HG02840 (cell line): ENCODE measurements around the gene ZSCAN5C.
"Not testable (repeated sequence)": the region's sequence is repeated elsewhere in the genome, so short reads cannot be mapped to it uniquely, and the experiment has no call there.

ENCODE experiments used
- ATAC-seq: cut with Tn5 transposase; IDR thresholded peaks from one replicate; pipeline ENCODE4 v1.9.1; 2021; ENCODE audit warnings: mild to moderate bottlenecking, moderate library complexity, moderate number of reproducible peaks; ENCODE audit not compliant: unreplicated experiment, low FRiP score

Gene ZSCAN5C, protein sequence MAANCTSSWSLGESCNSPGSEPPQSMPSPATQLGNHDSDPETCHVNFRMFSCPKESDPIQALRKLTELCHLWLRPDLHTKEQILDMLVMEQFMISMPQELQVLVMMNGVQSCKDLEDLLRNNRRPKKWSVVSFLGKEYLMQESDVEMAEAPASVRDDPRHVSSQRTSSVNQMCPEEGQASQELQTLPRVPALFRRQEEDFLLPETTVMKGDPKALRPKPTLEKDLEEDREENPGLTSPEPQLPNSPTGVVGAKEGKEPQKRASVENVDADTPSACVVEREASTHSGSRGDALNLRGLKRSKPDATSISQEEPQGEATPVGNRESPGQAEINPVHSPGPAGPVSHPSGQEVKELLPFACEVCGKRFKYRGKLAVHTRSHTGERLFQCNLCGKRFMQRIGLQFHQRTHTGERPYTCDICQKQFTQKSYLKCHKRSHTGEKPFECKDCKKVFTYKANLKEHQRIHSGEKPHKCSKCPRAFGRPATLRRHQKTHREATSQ

DNA sequence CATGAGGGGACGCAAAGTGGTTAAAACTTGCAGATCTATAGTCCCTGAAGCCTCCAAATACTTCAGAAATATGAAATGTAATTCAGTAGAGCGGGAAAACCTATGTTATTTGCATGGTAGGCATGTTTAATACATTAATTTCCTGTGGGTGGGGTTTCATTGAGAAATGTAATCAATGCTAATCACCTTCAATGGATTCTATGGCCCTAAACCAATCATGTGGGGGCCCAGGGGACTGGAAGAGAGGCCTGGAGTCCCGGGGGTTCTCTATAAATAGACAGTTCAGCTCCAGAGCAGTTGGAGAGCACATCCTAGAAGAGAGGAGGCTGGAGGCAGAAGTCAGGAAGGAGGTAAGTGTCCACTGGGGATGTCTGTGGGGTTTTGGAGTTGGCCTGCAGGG is at the start of gene ZSCAN5C:
Gene ZSCAN5C, plus strand, starts transcription at position 301 of the 400 bp plus-strand sequence. CDS start 3,641 bp downstream, outside the sequence.
- no peak for ATAC-seq

DNA sequence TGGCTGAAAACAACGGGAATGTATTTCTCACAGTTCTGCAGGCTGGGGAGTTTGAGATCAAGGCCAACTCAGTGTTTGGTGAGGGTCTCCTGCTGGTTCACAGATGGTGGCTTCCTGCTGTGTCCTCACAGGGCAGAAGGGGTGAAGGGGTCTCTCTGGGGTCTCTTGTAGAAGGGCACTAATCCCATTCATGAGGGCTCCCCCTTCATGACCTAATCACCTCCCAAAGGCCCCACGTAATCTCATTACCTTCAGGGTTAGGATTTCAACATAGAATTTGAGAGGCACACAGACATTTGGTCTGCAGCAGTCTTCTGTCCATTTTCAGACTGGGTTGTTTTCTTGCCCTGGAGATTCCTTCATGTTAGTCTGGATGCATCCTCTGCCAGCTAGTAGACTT is 49.4 kb upstream of the ZSCAN5C start:
- ATAC-seq: no peak

DNA sequence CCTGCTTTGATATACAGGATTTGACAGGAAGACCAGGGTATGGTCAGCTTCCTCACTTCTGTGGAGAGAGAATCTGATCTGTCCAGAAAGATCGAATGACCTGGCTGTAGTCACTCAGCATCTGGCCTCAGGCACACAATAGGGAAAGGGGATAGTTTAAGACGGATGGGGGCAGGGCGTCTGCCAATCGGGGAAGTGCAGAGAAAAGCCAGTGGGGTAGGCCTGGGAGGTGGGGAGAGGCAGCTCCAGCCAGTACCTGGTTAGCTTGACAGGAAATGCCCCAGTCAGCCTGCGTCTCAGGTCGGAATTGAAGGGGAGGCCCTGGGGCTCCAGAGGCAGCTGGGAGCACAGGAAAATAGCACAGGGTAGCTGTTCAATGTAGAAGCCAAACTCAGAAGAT is 48.6 kb upstream of the ZSCAN5C start:
- no peak for ATAC-seq

DNA sequence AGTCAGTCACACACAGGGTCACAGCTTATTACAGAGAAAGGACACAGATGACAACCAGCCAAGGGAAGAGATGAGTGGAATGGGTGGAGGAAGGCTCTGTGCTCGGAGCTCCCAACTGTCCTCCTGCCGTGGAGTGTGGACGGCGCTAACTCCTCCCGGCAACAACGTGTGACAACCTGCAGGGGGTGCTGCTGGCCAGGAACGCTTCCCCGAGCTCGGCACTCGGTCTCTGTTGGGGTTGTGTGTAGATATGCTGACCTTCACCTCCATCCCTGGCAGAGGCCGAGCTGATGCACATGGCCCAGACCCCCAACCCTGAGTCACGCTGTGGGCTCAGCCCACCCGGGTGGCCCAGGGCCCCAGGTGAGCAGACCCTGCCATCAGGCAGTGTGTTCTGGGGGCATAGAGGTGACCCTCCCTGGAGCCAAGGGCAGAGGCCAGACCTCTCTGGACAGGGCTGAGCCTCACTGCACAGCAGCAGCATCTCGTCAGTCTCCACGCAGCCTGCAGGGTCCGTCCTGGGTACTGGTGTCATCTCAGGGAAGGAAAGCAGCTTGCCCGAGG is 46.9 kb upstream of the ZSCAN5C start:
- no peak for ATAC-seq

DNA sequence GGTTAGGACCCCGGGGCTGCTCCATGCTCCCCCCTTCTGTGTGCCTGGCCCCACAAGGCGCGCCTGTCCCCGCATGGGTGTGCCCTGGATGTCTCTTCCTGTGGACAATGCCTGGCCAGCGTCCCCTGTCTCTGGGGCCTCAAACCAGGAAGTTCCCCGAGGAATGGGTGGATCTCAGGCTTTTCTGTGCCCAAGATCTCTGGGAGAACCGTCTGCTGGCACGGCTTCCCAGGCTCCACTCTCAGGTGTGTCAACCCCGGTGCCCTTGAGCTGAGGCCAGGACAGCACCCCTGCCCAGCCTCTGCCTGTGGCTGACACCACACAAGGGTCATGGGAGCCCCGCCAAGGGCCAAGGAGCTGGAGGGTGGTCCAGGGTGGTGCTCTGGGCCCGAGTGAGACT is 45.3 kb upstream of the ZSCAN5C start:
- no peak for ATAC-seq

DNA sequence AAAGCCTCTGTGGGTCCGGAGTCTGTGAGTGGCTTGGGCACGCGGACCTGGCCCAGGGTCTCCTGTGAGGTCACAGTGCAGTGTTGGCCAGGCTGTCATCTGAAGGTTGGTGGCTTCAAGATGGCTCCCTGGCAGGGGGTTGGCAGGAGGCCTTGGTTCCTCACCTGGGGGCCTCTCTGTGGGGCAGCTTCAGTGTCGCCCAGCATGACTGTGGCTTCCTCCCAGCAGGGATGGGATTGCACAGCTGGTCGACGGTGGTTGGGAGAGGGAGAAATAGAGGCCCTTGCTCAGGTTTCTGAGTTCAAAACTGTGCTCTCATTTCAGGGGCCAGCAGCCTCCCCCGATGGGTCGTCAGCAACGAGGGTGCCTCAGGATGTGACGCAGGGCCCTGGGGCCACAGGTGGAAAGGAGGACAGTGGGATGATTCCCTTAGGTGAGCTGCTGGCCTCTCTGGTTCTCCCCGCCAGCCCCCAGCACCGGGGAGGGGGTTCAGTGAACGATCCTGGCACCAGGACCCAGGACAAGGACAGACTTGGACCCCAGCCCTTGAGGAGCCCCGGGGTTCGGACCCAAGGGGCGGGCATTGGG is 43.8 kb upstream of the ZSCAN5C start:
- no peak for ATAC-seq

DNA sequence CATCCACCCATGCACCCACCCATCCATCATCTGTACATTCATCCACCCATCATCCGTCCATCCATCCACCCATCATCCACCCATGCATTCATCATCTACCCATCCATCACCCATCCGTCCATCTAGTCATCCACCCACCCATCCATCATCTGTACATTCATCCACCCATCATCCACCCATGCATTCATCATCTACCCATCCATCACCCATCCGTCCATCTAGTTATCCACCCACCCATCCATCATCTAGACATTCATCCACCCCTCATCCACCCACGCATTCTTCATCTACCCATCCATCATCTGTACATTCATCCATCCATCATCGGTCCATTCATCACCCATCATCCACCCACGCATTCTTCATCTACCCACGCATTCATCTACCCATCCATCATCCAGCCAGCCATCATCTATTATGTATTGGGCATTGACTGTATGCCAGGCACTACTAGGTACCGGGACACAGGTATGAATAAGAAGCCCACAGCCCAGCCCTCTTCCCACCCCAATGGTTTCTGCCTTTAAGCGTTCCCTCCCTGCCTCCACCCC is 43.0 kb upstream of the ZSCAN5C start:
- no peak for ATAC-seq

DNA sequence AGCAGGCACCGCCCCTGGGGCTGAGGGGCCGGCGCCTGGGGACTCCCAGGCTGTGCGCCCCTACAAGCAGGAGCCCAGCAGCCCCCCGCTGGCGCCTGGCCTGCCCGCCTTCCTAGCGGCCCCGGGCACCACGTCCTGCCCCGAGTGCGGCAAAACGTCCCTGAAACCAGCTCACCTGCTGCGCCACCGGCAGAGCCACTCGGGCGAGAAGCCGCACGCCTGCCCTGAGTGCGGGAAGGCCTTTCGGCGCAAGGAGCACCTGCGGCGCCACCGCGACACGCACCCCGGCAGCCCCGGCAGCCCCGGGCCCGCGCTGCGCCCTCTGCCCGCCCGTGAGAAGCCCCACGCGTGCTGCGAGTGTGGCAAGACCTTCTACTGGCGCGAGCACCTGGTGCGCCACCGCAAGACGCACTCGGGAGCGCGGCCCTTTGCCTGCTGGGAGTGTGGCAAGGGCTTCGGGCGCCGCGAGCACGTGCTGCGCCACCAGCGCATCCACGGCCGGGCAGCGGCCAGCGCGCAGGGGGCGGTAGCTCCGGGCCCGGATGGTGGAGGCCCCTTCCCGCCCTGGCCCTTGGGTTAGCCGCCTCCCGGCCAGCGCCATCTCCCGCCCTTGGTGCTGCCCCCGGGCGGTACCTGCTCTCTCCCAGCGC is 42.3 kb upstream of the ZSCAN5C start:
- ATAC-seq: no peak

DNA sequence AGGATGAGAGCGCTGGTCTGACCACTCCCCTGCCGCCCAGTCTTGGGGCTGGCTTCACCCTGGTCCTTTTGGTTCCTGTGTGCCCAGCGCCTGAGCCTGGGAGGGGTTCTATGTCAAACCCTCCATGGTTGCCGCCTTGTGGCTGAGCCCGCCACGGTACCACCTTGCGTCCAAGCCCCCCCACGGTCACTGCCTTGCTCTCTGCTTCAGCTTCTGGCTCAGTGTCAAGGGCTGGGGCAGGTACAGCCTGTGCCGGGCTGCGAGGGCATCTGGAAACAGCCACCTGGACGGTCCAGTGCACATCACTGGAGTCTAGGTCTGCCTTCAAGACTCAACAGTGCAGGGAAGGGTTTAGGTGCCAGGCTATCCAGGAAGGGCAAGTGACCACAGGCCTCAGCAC is 40.5 kb upstream of the ZSCAN5C start:
- no peak for ATAC-seq

DNA sequence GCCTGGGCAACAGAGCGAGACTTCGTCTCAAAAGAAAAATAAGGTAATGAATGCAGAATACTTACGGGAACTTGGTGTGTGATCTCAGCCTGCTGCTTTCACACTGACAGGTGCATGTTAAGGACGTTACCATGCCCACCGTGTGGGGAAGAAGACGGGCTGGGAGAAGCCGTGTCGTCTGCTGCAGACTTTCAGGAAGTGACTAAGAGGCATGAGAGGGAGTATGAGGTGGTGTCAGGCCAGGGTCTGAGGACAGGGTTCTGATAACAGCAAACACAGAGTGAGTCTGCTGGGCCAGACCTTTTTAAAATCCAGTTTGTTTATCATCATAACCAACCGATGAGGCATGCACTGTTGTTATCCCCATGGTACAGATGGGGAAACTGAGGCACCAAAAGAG is 39.8 kb upstream of the ZSCAN5C start:
- no peak for ATAC-seq

DNA sequence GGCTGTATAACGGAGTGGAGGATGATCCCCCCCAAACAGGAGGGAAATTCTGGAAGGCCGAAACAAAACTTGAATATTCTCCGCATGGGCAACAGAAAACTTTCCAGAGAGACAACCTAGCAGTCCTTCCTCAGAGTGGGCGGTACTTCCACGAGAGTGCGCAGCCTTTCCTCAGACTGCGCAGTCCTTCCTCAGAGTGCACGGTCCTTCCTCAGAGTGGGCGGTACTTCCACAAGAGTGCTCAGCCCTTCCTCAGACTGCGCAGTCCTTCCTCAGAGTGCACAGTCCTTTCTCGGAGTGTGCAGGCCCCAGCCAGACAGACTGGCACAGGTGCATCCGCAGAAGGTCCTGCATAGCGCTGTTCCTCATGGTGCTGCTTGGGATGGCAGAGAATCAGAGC is 39.0 kb upstream of the ZSCAN5C start:
- no peak for ATAC-seq

DNA sequence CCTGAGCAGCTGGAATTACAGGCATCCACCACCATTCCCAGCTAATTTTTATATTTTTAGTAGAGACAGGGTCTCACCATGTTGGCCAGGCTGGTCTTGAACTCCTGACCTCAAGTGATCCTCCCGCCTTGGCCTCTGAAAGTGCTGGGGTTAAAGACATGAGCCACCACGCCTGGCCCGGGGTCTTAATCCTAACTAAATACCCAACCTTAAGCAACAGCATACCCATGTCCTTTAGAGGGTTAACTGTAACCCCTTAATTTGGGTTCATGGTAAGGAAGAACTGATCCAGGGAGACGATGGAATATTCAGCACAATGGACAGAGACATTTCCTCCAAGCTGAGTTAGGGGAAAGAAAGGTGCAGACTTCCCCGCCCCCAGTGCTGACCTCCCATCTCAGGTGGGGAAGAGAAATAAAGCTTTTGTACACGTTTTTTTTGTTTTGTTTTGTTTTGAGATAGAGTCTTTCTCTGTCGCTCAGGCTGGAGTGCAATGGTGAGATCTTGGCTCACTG is 35.0 kb upstream of the ZSCAN5C start:
- no peak for ATAC-seq

DNA sequence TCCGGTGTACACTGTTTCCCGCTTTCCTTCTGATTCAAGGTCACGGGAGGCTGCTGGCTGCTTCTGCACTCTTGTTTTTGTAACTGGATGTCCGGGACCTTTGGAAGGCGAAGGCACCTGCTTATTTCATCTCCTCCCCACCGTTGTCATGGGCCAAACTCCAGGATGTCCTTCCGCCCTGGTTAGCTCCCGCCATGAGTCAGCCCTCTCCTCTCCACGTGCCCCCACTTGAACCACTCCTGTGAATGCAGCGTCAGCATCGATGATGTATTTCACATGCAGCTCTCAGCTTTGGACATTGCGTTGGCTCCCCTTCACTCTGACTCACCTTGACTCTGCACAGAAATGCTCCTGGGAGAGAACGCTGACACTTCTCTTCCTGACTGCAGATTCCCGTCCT is 31.8 kb upstream of the ZSCAN5C start:
- ATAC-seq: no peak

DNA sequence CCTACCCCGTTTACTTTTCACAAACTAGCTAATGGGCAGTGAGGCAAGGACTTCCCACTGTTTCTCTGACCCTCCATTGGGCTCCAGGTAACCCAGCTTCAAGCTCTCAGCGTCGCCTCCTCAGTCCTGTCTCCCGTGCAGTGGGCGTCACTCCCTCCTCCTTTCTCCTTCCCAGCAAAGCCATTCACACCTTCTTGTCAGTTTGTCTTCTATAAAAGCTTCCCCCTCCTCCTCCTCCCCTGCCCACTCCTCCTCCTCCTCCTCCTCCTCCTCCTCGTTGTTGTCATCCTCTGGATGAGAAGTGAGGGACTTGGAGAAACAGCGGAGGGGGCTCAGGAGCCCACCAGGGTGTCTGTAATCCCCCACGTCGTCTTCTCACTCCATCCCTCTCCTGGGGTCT is 28.0 kb upstream of the ZSCAN5C start:
- ATAC-seq: no peak

DNA sequence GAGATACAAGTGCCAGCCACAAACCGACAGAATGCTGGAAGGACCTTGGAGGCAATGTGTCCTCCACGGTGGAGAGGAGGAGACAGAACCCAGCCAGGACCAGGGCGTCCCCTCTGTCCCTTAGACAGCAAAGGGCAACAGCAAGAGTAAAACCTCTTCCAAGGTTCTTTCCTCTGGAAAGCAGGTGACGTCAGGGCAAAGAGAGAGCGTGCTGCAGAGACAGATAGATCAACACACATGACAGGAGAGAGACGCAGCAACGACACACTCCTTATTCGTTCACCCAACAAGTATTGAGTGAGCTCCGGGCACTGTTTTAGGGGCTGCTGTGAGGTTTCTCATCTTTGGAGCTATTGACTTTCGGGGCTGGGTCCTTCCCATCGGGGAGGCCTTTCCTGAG is 27.5 kb upstream of the ZSCAN5C start:
- ATAC-seq: no peak

DNA sequence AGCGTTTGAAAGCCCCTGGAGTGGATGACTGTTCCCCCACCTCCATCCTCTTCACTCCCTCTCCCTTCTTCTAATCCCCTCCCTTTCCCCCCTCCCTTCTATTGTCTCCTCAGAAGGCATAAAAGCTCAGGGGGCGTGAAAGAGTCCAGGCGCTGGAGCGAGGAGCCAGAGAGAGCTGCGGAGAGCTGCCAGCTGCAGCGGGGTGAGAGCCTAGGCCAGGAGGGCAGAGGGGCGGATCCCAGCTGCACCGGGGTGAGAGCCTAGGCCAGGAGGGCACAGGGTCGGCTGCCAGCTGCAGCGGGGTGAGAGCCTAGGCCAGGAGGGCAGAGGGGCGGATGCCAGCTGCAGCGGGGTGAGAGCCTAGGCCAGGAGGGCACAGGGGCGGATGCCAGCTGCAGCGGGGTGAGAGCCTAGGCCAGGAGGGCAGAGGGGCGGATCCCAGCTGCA is 26.2 kb upstream of the ZSCAN5C start, which contains the start of gene GALP:
Gene GALP, plus strand, starts transcription at position 148 of the 447 bp plus-strand sequence. CDS start 1,101 bp downstream, outside the sequence.
- ATAC-seq: not testable (repeated sequence)

DNA sequence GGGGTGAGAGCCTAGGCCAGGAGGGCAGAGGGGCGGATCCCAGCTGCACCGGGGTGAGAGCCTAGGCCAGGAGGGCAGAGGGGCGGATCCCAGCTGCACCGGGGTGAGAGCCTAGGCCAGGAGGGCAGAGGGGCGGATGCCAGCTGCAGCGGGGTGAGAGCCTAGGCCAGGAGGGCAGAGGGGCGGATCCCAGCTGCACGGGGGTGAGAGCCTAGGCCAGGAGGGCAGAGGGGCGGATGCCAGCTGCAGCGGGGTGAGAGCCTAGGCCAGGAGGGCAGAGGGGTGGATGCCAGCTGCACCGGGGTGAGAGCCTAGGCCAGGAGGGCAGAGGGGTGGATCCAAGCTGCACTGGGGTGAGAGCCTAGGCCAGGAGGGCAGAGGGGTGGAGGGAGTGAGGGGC is 25.8 kb upstream of the ZSCAN5C start:
- ATAC-seq: not testable (repeated sequence)

DNA sequence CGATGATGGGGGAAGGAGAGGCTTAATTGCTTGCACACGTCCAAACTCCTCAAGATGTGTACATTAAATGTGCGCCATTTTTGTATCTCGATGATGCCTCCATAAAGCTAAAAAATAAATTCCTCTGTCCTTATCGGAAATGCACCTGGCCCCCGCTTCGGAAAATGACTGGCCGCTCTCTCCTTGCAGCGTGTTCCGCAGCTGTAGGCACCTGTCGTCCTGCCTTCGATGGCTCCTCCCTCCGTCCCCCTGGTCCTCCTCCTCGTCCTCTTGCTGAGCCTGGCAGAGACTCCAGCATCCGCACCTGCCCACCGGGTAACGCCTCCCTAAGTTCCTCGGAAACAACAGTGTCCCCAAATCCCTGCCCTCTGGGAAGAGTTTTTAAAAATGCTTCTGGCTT is 25.2 kb upstream of the ZSCAN5C start:
- ATAC-seq: no peak

DNA sequence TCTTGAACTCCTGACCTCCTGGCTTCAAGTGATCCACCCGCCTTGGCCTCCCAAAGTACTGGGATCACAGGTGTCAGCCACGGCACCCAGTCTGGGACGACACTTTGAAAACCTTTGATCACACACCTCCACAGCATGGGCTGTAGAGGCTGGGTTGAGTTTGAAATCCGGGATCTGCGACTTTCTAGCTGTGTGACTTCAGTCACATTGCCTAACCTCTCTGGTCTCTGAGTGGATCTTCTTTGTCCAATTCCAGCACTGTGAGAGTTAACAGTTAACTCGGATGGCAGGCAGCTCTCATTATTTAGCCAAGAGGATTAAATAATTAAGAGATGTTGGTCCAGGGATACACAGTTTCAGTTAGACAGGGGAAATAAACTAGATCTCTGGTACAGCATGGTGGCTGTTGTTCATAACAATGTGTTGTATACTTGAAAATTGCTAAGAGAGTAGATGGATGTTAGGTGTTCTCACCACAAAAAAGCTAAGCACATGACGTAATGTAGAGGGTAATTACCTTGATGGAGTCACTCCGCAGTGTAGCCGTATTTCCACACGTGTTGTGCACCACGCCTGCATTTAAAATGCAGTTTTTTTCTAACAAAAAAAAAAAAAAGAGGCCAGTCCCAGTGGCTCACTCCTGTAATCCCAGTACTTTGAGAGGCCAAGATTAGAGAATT is 24.4 kb upstream of the ZSCAN5C start:
- no peak for ATAC-seq

DNA sequence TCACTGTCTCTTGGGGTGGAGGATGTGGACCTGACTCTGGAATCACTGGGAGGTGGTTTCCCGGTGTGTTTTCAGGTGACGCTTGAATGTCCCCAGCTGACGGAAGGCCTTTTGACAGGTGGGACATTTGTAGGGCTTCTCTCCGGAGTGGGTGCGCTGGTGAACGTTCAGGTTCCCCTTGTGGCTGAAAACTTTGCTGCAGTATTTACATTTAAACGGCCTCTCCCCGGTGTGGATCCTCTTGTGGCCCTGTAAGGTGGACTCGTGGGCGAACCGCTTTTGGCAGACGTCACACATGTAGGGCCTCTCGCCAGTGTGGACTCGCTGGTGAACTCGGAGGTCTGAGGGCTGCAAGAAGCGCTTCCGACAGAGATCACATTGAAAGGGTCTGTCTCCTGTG is 12.3 kb upstream of the ZSCAN5C start:
- no peak for ATAC-seq
